Endodermal cell (in vitro differentiated cells): ENCODE results near the gene CCDC3. TPM values are rescaled to one million over a fixed set of nuclear protein-coding genes. Genes with fewer than 3 reads are reported as not detected.

Source experiments
- DNase-seq: peaks from one replicate; pipeline ENCODE4 v3.0.0-alpha.2; 2017
- H3K27ac ChIP-seq: 2 replicates; pipeline ENCODE4 v1.5.1; 2013; ENCODE audit warnings: mild to moderate bottlenecking, low read depth, low read length, moderate library complexity
- H3K27me3 ChIP-seq: 2 replicates; pipeline ENCODE4 v1.6.1; 2013; ENCODE audit warnings: mild to moderate bottlenecking, low read length, moderate library complexity; ENCODE audit not compliant: insufficient read depth, control insufficient read depth, poor library complexity, severe bottlenecking
- H3K36me3 ChIP-seq: 2 replicates; pipeline ENCODE4 v1.7.0; 2013; ENCODE audit warnings: mild to moderate bottlenecking, low read length, moderate library complexity; ENCODE audit not compliant: control insufficient read depth, insufficient read depth
- H3K4me1 ChIP-seq: one replicate; pipeline ENCODE4 v1.7.0; 2013; ENCODE audit warnings: low read length; ENCODE audit not compliant: control insufficient read depth, insufficient read depth
- H3K4me3 ChIP-seq: 2 replicates; pipeline ENCODE4 v1.5.1; 2013; ENCODE audit warnings: mild to moderate bottlenecking, low read length, moderate library complexity
- H3K9ac ChIP-seq: 2 replicates; pipeline ENCODE4 v1.6.1; 2013; ENCODE audit warnings: mild to moderate bottlenecking, low read length, moderate library complexity; ENCODE audit not compliant: poor library complexity, severe bottlenecking; ENCODE audit errors: extremely low read depth
- H3K9me3 ChIP-seq: 2 replicates; pipeline ENCODE4 v1.6.1; 2013; ENCODE audit warnings: mild to moderate bottlenecking, low read length, moderate library complexity; ENCODE audit not compliant: control insufficient read depth
- H3K27ac Mint-ChIP-seq: 2 replicates; pipeline ENCODE4 v1.8.0; 2020; ENCODE audit warnings: mixed read lengths
- H3K27me3 Mint-ChIP-seq: 2 replicates; pipeline ENCODE4 v1.8.0; 2021; ENCODE audit warnings: mild to moderate bottlenecking, mixed read lengths; ENCODE audit not compliant: insufficient read depth
- H3K36me3 Mint-ChIP-seq: 2 replicates; pipeline ENCODE4 v1.8.0; 2020; ENCODE audit warnings: low read depth, mixed read lengths
- H3K4me1 Mint-ChIP-seq: 2 replicates; pipeline ENCODE4 v1.8.0; 2020; ENCODE audit warnings: mixed read lengths
- H3K4me3 Mint-ChIP-seq: 2 replicates; pipeline ENCODE4 v1.8.0; 2020; ENCODE audit warnings: mild to moderate bottlenecking, moderate library complexity, mixed read lengths
- H3K9me3 Mint-ChIP-seq: 2 replicates; pipeline ENCODE4 v1.8.0; 2020; ENCODE audit warnings: mild to moderate bottlenecking, mixed read lengths
- WGBS, 2 experiments: methylation state at CpG; one replicate each; pipeline versions ENCODE4 v1.1.5 to v1.1.7; 2013; ENCODE audit warnings: missing lambda C conversion rate in 2 of 2, mixed read lengths in 1 of 2; ENCODE audit not compliant: insufficient coverage in 1 of 2, insufficient read length in 1 of 2; 5-methylcytosine and 5-hydroxymethylcytosine counted together
- total RNA-seq, 2 donors: library from RNA; stranded (reverse); fragmentation: NEBNext Ultra II Directional in 1 of 2; extraction: Animal tissue kit (Norgen Biotek cat#: 25700) in 1 of 2; gene quantifications; 2 replicates in 1 of 2; 3 replicates in 1 of 2; pipeline ENCODE4 v1.2.1, GENCODE V29; 2021
- TF ChIP-seq, protein P1 (sequence below): fragments of 200-600 bp; sonication (generic); conservative IDR thresholded peaks from 2 replicates; pipeline ENCODE4 v1.5.0; 2021; ENCODE audit warnings: antibody characterized with exemption, mild to moderate bottlenecking

Gene CCDC3
- total RNA-seq, 2 donors from 2014 or later = 4.6 to 12.3 TPM

DNA sequence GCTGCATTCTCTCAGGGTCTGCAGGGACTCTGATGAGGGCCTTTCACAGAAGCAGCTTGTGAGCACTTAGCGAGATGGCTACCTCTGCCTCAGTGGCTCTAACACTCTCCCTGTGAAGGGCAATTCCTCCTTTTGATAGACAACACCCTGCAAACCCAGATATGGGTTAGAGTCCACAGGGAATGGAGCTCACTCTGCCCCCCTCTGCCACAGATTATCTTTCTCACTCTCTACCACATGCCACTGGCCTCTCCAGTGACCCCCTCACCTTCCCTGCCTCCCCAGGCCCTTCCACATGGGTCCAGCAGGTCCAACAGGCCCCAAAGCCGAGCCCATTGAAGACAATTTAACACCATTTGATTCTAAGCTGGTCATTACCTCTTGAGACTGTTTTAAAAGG, 72.1 kb downstream of the CCDC3 start:
- no peak overlapping the region for H3K27ac Mint-ChIP-seq
- H3K4me1 Mint-ChIP-seq = no peaks in the 10 kb centered on the region
- WGBS, 2 experiments = 86 to 100% methylated on average over 1 to 2 of the region's 2 CpGs
- no peaks in the 10 kb centered on the region for H3K4me1 ChIP-seq
- H3K9ac ChIP-seq = no peak overlapping the region
- H3K27me3 ChIP-seq = no peaks in the 10 kb centered on the region
- peaks cover 1% of the 10 kb centered on the region for H3K27me3 Mint-ChIP-seq
- DNase-seq = no peak
- peaks cover 1% of the 10 kb centered on the region for H3K36me3 Mint-ChIP-seq
- peaks cover 3% of the 10 kb centered on the region for H3K9me3 Mint-ChIP-seq
- TF ChIP-seq, protein P1, sequence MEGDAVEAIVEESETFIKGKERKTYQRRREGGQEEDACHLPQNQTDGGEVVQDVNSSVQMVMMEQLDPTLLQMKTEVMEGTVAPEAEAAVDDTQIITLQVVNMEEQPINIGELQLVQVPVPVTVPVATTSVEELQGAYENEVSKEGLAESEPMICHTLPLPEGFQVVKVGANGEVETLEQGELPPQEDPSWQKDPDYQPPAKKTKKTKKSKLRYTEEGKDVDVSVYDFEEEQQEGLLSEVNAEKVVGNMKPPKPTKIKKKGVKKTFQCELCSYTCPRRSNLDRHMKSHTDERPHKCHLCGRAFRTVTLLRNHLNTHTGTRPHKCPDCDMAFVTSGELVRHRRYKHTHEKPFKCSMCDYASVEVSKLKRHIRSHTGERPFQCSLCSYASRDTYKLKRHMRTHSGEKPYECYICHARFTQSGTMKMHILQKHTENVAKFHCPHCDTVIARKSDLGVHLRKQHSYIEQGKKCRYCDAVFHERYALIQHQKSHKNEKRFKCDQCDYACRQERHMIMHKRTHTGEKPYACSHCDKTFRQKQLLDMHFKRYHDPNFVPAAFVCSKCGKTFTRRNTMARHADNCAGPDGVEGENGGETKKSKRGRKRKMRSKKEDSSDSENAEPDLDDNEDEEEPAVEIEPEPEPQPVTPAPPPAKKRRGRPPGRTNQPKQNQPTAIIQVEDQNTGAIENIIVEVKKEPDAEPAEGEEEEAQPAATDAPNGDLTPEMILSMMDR = no peak
- no peaks in the 10 kb centered on the region for H3K9me3 ChIP-seq
- H3K4me3 ChIP-seq = no peak overlapping the region
- no peak overlapping the region for H3K4me3 Mint-ChIP-seq
- H3K36me3 ChIP-seq = no peaks in the 10 kb centered on the region
- H3K27ac ChIP-seq = no peak overlapping the region

GRCh38 chr10:12928571-12928970, 72.9 kb downstream of the CCDC3 start:
- Mint-ChIP-seq H3K36me3 (peaks cover 1% of the 10 kb centered on the region), H3K4me3 (no peak overlapping the region), H3K27me3 (peaks cover 1% of the 10 kb centered on the region), H3K4me1 (no peaks in the 10 kb centered on the region), H3K9me3 (peaks cover 3% of the 10 kb centered on the region), H3K27ac (no peak overlapping the region)
- Histone ChIP-seq H3K36me3 (no peaks in the 10 kb centered on the region), H3K9ac (no peak overlapping the region), H3K4me1 (no peaks in the 10 kb centered on the region), H3K27ac (no peak overlapping the region), H3K27me3 (no peaks in the 10 kb centered on the region), H3K9me3 (no peaks in the 10 kb centered on the region), H3K4me3 (no peak overlapping the region)
- TF ChIP-seq, protein P1 = no peak
- 96 to 100% methylated on average over 2 to 6 of the region's 6 CpGs for WGBS, 2 experiments
- no peak for DNase-seq

GRCh38 chr10:12927896-12928295, 73.6 kb downstream of the CCDC3 start:
- H3K4me1 Mint-ChIP-seq = no peaks in the 10 kb centered on the region
- TF ChIP-seq, protein P1 = no peak
- no peaks in the 10 kb centered on the region for H3K9me3 Mint-ChIP-seq
- Histone ChIP-seq H3K4me1 (no peaks in the 10 kb centered on the region), H3K36me3 (no peaks in the 10 kb centered on the region), H3K9ac (no peak overlapping the region), H3K27me3 (no peaks in the 10 kb centered on the region), H3K4me3 (no peak overlapping the region), H3K9me3 (no peaks in the 10 kb centered on the region), H3K27ac (no peak overlapping the region)
- DNase-seq = no peak
- no peak overlapping the region for H3K27ac Mint-ChIP-seq
- H3K4me3 Mint-ChIP-seq = no peak overlapping the region
- H3K27me3 Mint-ChIP-seq = no peaks in the 10 kb centered on the region
- 87 to 100% methylated on average over 1 of the region's 1 CpG for WGBS, 2 experiments
- peaks cover 1% of the 10 kb centered on the region for H3K36me3 Mint-ChIP-seq
